Parathyroid adenoma (tissue), 2 donors: ENCODE data around the gene NPVF.

Source experiments
- H2AFZ ChIP-seq: fragments of 300-600 bp; sonication (generic); one replicate; pipeline ENCODE4 v1.7.0; 2017; ENCODE audit warnings: antibody characterized with exemption, mild to moderate bottlenecking
- H3K27ac ChIP-seq: fragments of 300-600 bp; sonication (generic); one replicate; pipeline ENCODE4 v1.7.0; 2017
- H3K27me3 ChIP-seq: fragments of 300-600 bp; sonication (generic); one replicate; pipeline ENCODE4 v1.7.0; 2017; ENCODE audit warnings: low read length; ENCODE audit not compliant: control insufficient read depth, insufficient read depth
- H3K36me3 ChIP-seq: fragments of 300-600 bp; sonication (generic); one replicate; pipeline ENCODE4 v1.7.0; 2017; ENCODE audit warnings: low read length; ENCODE audit not compliant: control insufficient read depth, insufficient read depth
- H3K4me1 ChIP-seq: fragments of 300-600 bp; sonication (generic); one replicate; pipeline ENCODE4 v1.7.0; 2017; ENCODE audit warnings: control low read depth
- H3K4me2 ChIP-seq: fragments of 300-600 bp; sonication (generic); one replicate; pipeline ENCODE4 v1.7.0; 2017; ENCODE audit warnings: low read length
- H3K4me3 ChIP-seq: fragments of 300-600 bp; sonication (generic); one replicate; pipeline ENCODE4 v1.7.0; 2017; ENCODE audit warnings: low read depth, low read length
- H3K79me2 ChIP-seq: fragments of 300-600 bp; sonication (generic); one replicate; pipeline ENCODE4 v1.7.0; 2017; ENCODE audit warnings: control low read depth
- H3K9ac ChIP-seq: fragments of 300-600 bp; sonication (generic); one replicate; pipeline ENCODE4 v1.7.0; 2017; ENCODE audit warnings: mild to moderate bottlenecking
- H3K9me3 ChIP-seq: fragments of 300-600 bp; sonication (generic); one replicate; pipeline ENCODE4 v1.7.0; 2017; ENCODE audit warnings: low read length; ENCODE audit not compliant: control insufficient read depth
- TF ChIP-seq, protein P1 (sequence below): fragments of 300-600 bp; sonication (generic); IDR thresholded peaks from one replicate; pipeline ENCODE4 v1.7.0; 2017; ENCODE audit warnings: antibody characterized with exemption, mild to moderate bottlenecking
- donor health status: primary hyperparathyroidism.

Gene NPVF

DNA sequence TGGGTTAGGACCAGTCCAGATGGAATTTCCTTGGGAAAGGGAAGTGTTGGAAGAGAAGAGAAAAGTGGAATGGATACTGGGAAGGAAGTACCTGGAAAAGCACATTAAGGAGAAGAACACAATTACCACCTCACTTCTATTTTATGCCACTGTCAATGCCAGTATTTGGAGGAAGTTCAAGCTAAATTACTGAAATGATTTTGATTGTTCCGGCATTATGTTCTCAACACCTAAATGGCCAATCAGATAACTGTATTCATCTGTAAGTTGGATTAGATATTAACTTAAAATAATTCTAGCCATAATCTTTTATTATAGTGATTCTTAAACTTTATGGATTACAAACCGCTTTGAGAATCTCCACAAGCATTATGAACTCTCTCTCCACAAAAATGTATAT, 7.3 kb downstream of the NPVF start:
- Histone ChIP-seq H3K27me3 (no peaks in the 10 kb centered on the region), H3K4me3 (no peak overlapping the region), H2AFZ (no peak overlapping the region), H3K9me3 (no peaks in the 10 kb centered on the region), H3K36me3 (no peaks in the 10 kb centered on the region), H3K4me1 (no peaks in the 10 kb centered on the region), H3K79me2 (no peaks in the 10 kb centered on the region), H3K27ac (no peak overlapping the region), H3K4me2 (no peak overlapping the region), H3K9ac (no peak overlapping the region)
- TF ChIP-seq, protein P1, sequence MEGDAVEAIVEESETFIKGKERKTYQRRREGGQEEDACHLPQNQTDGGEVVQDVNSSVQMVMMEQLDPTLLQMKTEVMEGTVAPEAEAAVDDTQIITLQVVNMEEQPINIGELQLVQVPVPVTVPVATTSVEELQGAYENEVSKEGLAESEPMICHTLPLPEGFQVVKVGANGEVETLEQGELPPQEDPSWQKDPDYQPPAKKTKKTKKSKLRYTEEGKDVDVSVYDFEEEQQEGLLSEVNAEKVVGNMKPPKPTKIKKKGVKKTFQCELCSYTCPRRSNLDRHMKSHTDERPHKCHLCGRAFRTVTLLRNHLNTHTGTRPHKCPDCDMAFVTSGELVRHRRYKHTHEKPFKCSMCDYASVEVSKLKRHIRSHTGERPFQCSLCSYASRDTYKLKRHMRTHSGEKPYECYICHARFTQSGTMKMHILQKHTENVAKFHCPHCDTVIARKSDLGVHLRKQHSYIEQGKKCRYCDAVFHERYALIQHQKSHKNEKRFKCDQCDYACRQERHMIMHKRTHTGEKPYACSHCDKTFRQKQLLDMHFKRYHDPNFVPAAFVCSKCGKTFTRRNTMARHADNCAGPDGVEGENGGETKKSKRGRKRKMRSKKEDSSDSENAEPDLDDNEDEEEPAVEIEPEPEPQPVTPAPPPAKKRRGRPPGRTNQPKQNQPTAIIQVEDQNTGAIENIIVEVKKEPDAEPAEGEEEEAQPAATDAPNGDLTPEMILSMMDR: no peak

DNA sequence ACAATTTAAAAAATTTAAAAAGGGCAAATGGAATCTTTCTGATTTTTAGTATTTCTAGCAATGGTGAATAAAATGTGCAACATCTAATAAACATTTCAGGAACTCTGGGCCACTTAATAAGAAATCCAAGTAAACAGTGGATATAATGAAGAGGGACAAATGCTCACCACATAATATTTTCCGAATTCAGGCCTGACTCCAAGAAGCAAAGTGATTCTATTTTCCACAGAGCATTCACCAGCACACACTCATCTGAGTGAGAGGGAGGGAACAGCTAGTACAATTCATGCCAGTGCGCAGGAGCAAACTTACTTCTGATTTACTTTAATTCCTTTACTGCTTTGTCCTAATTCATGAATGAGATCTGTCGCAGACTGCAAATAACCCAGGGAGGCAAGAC, 10.1 kb downstream of the NPVF start:
- Histone ChIP-seq H3K9me3 (no peaks in the 10 kb centered on the region), H3K79me2 (no peaks in the 10 kb centered on the region), H3K4me2 (no peak overlapping the region), H3K4me1 (no peaks in the 10 kb centered on the region), H3K9ac (no peak overlapping the region), H2AFZ (no peak overlapping the region), H3K4me3 (no peak overlapping the region), H3K36me3 (no peaks in the 10 kb centered on the region), H3K27me3 (no peaks in the 10 kb centered on the region), H3K27ac (no peak overlapping the region)
- TF ChIP-seq, protein P1: no peak

DNA sequence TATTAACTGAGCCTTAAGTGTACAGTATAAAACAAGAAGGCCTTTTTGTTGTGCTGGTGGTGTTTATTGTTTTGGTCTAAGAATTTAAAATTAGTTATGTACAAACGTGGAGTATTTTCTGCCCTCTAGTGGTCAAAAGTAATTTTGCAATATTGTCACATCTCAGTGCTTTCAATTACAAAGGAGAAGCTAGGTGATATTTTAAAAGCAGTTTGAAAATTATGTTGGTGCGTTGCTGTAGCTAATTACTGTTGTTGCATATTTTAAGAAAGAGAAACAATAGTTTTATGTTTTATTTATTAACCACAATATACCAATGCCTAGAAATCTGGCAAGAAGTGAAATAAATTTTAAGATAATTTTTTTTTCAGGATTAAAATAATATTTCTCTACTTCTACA, 11.4 kb downstream of the NPVF start:
- Histone ChIP-seq H3K27ac (no peak overlapping the region), H3K9me3 (no peaks in the 10 kb centered on the region), H3K9ac (no peak overlapping the region), H2AFZ (no peak overlapping the region), H3K36me3 (no peaks in the 10 kb centered on the region), H3K79me2 (no peaks in the 10 kb centered on the region), H3K4me2 (no peak overlapping the region), H3K27me3 (no peaks in the 10 kb centered on the region), H3K4me3 (no peak overlapping the region), H3K4me1 (no peaks in the 10 kb centered on the region)
- TF ChIP-seq, protein P1: peak; percentile 81

DNA sequence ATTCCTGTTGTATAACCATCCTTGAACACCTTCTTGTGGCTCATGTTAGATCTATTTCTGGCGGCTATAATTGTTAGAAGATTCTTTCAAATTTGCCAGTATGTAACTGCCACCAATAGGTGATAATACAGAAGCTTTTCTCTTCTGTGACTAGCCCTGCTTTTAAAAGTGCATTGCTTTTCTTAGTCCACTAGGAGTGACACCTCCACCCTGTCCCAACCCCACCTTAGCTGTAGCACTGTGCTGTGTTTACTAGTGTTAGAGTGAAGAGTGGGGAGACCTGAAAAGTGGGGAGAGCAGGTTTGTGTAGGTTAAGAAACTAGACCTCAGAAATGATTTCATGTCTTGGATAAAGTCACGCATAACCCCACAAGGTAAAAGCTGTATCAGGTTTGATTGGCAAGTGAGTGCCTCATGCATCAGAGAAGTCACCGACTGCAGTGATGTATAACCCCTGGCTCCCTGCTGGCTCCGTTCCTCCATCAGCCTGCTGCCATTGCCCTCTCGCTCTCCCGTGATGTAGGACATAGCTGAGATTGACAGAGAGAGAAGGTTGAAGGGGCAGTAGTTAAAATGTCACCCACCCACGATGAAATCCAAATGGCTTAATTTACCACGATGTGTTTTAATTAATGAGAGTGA, 12.5 kb downstream of the NPVF start:
- Histone ChIP-seq H3K27me3 (no peaks in the 10 kb centered on the region), H3K4me3 (no peak overlapping the region), H3K9ac (no peak overlapping the region), H3K27ac (no peak overlapping the region), H3K36me3 (no peaks in the 10 kb centered on the region), H3K9me3 (no peaks in the 10 kb centered on the region), H3K79me2 (no peaks in the 10 kb centered on the region), H3K4me1 (no peaks in the 10 kb centered on the region), H2AFZ (no peak overlapping the region), H3K4me2 (no peak overlapping the region)
- TF ChIP-seq, protein P1: no peak

DNA sequence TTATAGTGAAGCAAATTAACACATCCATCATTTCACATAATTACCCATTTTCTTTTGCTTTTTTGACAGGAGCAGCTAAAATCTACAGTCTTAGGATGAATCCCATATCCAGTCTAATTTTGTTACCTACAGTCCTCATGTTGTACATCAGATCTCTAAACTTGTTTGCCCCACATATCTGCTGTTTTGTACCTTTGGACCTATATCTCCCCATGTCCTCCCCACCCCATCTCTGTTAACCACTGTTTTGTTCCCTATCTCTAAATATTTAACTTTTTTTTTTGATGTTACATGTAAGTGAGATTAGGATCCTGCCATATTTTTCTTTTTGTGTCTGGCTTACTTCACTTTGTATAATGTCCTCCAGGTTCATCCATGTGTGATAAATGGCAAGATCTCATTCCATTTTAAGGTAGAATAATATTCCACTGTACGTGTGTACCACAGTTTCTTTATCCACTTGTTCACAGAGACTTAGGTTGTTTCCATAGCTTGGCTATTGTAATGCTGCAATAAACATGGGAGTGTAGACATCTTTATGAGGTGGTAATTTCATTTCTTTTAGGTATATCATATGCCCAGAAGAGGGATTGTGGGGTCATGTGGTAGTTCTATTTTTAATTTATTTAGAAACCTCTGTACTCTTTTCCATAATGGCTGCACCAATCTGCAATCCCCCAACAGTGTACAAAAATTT, 19.6 kb downstream of the NPVF start:
- no peaks in the 10 kb centered on the region for H3K4me1 ChIP-seq
- no peak overlapping the region for H2AFZ ChIP-seq

More for the DNA sequence above, 19.6 kb downstream of the NPVF start:
- Histone ChIP-seq H3K9ac (no peak overlapping the region), H3K79me2 (no peaks in the 10 kb centered on the region), H3K9me3 (peaks cover 4% of the 10 kb centered on the region), H3K4me2 (no peak overlapping the region), H3K27ac (no peak overlapping the region), H3K27me3 (no peaks in the 10 kb centered on the region), H3K36me3 (no peaks in the 10 kb centered on the region), H3K4me3 (no peak overlapping the region)
- TF ChIP-seq, protein P1: no peak
